C4-2B (cell line): ENCODE data around the gene PRPF18.

Experiments
- ZFX ChIP-seq: fragments of 450-650 bp; IDR thresholded peaks from 2 replicates; pipeline ENCODE4 v1.6.1; 2017
- TF ChIP-seq, protein P1 (sequence below): fragments of 450-650 bp; conservative IDR thresholded peaks from 2 replicates; pipeline ENCODE4 v1.5.1; 2017; ENCODE audit warnings: mild to moderate bottlenecking

DNA sequence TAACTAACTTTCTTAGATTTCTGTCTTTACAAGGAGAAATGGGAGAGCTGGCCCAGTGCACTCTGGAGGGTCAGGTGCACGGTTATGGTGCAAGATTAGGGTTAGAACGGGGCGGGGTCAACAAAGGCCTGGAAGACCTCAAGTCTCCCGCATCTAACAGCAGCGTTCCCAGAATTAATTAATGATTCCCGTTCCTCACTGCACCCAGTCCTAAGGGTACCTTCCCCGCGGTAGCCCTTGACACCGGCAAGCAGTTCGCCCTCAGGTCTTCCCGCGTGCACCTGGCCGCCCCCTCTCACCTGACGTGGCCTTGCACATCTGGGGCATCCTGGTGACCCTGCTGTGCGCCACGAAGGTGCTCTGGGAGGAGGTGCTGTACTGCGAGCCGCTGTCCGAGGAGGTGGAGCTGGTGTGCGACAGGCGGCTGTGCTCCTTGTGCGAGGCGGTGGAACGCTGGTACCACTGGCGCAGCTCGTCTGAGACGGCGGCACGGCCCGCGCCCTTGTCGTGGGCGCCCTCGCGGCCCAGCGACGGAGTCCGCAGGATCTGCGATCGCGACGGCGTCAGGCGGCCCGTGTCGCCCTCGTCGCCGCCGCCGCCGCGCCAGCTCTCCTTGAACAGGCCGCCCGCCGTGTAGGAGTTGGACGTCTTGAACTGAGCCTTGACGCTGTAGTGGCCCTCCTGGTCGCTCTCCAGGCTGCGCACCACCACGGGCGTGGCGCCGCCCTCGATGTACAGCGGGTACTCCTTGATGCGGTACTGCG lies 69.8 kb downstream of the PRPF18 start:
- TF ChIP-seq, protein P1, sequence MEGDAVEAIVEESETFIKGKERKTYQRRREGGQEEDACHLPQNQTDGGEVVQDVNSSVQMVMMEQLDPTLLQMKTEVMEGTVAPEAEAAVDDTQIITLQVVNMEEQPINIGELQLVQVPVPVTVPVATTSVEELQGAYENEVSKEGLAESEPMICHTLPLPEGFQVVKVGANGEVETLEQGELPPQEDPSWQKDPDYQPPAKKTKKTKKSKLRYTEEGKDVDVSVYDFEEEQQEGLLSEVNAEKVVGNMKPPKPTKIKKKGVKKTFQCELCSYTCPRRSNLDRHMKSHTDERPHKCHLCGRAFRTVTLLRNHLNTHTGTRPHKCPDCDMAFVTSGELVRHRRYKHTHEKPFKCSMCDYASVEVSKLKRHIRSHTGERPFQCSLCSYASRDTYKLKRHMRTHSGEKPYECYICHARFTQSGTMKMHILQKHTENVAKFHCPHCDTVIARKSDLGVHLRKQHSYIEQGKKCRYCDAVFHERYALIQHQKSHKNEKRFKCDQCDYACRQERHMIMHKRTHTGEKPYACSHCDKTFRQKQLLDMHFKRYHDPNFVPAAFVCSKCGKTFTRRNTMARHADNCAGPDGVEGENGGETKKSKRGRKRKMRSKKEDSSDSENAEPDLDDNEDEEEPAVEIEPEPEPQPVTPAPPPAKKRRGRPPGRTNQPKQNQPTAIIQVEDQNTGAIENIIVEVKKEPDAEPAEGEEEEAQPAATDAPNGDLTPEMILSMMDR, result no peak
- no peak for TF ChIP-seq ZFX
